ENCODE results near the gene RNU6-9. TPM values are rescaled to one million over a fixed set of nuclear protein-coding genes. Genes with fewer than 3 reads are reported as not detected.

The RNU6-9 gene
- polyA plus RNA-seq (2011; rRNA removed) (not detected in 2 replicates), polyA minus RNA-seq (2011; rRNA and poly(A)+ RNA removed) (under 0.01 TPM in 1 of 2 replicates, not detected in the other)

GRCh38 chr19:892894-893689 is at the start of gene RNU6-9, which contains the start of gene MED16:
Gene RNU6-9, plus strand, starts transcription at chr19:893484.
Gene MED16, minus strand, starts transcription at chr19:893187. Its CDS starts 2,056 bp downstream, at chr19:891131.
- H3K27ac ChIP-seq (ENCODE audit: low read depth, low read length) = peak within 1 kb of the TSS; percentile 54
- peak within 1 kb of the TSS; percentile 82 for H3K4me3 ChIP-seq (ENCODE audit: low read depth, low read length)
- DNase-seq (ENCODE audit: low read depth, low spot score) = peak; percentile 85
- TF ChIP-seq CTCF (IDR thresholded peaks at IDR 0.05; ENCODE audit: low read depth, low read length) = no peak
- ChIA-PET POLR2A (interaction anchor here (0.5 to 1.2 kb wide), 8 partner anchors 12 to 159 kb away, joined by 3 to 6 read pairs (median 3); partner anchors contain the start of gene WDR18), CTCF (no interaction called here)
- H3K27me3 ChIP-seq (ENCODE audit: control insufficient read depth, insufficient read depth, low read length) = no peaks in the 10 kb centered on the region
- no peaks in the 10 kb centered on the region; the same call in 1 of the 2 replicates for H3K9me3 ChIP-seq (ENCODE audit: control insufficient read depth, insufficient read depth, low read length)

DNA sequence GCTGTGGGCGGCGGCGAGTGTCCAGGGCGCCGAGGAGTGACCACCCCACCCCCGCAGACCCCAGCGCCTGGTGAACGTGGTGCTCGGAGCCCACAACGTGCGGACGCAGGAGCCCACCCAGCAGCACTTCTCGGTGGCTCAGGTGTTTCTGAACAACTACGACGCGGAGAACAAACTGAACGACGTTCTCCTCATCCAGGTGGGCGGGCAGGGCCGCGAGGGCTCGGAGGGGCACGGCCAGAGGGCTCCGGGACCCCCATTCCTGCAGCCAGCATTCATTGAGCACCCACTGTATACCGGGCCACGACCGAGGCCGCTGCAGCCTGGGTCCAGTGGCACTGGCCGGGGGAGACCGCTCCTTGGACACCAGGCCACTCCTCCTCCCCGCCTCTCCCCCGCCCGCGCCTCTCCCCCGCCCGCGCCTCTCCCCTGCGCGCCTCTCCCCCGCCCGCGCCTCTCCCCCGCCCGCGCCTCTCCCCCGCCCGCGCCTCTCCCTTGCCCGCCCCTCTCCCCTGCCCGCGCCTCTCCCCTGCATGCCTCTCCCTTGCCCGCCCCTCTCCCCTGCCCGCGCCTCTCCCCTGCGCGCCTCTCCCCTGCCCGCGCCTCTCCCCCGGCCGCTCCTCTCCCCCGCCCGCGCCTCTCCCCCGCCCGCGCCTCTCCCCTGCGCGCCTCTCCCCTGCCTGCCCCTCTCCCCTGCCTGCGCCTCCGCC is 49.3 kb upstream of the RNU6-9 start:
- no peak for TF ChIP-seq CTCF (IDR thresholded peaks at IDR 0.05; ENCODE audit: low read depth, low read length)
- peaks cover 26% of the 10 kb centered on the region for H3K27me3 ChIP-seq (ENCODE audit: control insufficient read depth, insufficient read depth, low read length)
- no peak for DNase-seq (ENCODE audit: low read depth, low spot score)
- H3K4me3 ChIP-seq (ENCODE audit: low read depth, low read length) = no peak overlapping the region
- CTCF ChIA-PET = no interaction called here
- no peaks in the 10 kb centered on the region; the same call in 1 of the 2 replicates for H3K9me3 ChIP-seq (ENCODE audit: control insufficient read depth, insufficient read depth, low read length)
- POLR2A ChIA-PET = interaction anchor here (0.6 kb wide), 2 partner anchors 33 to 40 kb away, joined by 3 read pairs; no protein-coding TSS in a partner anchor
- H3K27ac ChIP-seq (ENCODE audit: low read depth, low read length) = no peak overlapping the region

GRCh38 chr19:844546-844971 is 48.7 kb upstream of the RNU6-9 start:
- Histone ChIP-seq H3K27me3 (ENCODE audit: control insufficient read depth, insufficient read depth, low read length) (peaks cover 26% of the 10 kb centered on the region), H3K27ac (ENCODE audit: low read depth, low read length) (no peak overlapping the region), H3K9me3 (ENCODE audit: control insufficient read depth, insufficient read depth, low read length) (no peaks in the 10 kb centered on the region; the same call in 1 of the 2 replicates), H3K4me3 (ENCODE audit: low read depth, low read length) (no peak overlapping the region)
- CTCF ChIA-PET = no interaction called here
- DNase-seq (ENCODE audit: low read depth, low spot score) = no peak
- POLR2A ChIA-PET = interaction anchor here (0.6 to 0.7 kb wide), 3 partner anchors 32 to 51 kb away, joined by 3 read pairs; no protein-coding TSS in a partner anchor
- TF ChIP-seq CTCF (IDR thresholded peaks at IDR 0.05; ENCODE audit: low read depth, low read length) = no peak

GRCh38 chr19:845707-846521 is 47.4 kb upstream of the RNU6-9 start:
- DNase-seq (ENCODE audit: low read depth, low spot score) = no peak
- CTCF ChIA-PET = interaction anchor here (1.1 kb wide), 1 partner anchor 76 kb away, joined by 5 read pairs; no protein-coding TSS in a partner anchor
- peaks cover 26% of the 10 kb centered on the region for H3K27me3 ChIP-seq (ENCODE audit: control insufficient read depth, insufficient read depth, low read length)
- H3K9me3 ChIP-seq (ENCODE audit: control insufficient read depth, insufficient read depth, low read length) = no peaks in the 10 kb centered on the region; the same call in 1 of the 2 replicates
- no peak overlapping the region for H3K27ac ChIP-seq (ENCODE audit: low read depth, low read length)
- TF ChIP-seq CTCF (IDR thresholded peaks at IDR 0.05; ENCODE audit: low read depth, low read length) = no peak
- POLR2A ChIA-PET = interaction anchor here (0.6 kb wide), 1 partner anchor 44 kb away, joined by 13 read pairs; no protein-coding TSS in a partner anchor
- H3K4me3 ChIP-seq (ENCODE audit: low read depth, low read length) = no peak overlapping the region

All from AG04450 (cell line).